ENCODE measurements around the gene SPDYE2.
"Not testable (repeated sequence)": the region's sequence is repeated elsewhere in the genome, so short reads cannot be mapped to it uniquely, and the experiment has no call there.

Gene SPDYE2

GRCh38 chr7:102604431-102605145 is 53.6 kb downstream of the SPDYE2 start:
- not testable (repeated sequence) for DNase-seq (ENCODE audit: low spot score)

- not testable (repeated sequence) for DNase-seq (ENCODE audit: low spot score)
These were observed 55.8 kb downstream of the SPDYE2 start for GRCh38 chr7:102606848-102607247.

GRCh38 chr7:102609734-102610133 is 58.7 kb downstream of the SPDYE2 start:
- not testable (repeated sequence) for DNase-seq (ENCODE audit: low spot score)

GRCh38 chr7:102610441-102610840 is 59.4 kb downstream of the SPDYE2 start:
- DNase-seq (ENCODE audit: low spot score), result not testable (repeated sequence)

GRCh38 chr7:102611013-102611674 is 60.1 kb downstream of the SPDYE2 start:
- DNase-seq (ENCODE audit: low spot score), result not testable (repeated sequence)

GRCh38 chr7:102611675-102612325 is 60.8 kb downstream of the SPDYE2 start:
- DNase-seq (ENCODE audit: low spot score), result peak; percentile 67

Measured in left forelimb (tissue), 1 donor.